Heart right ventricle (tissue), 16 donors: ENCODE data around the gene RASAL1. TPM values are rescaled to one million over a fixed set of nuclear protein-coding genes. Genes with fewer than 3 reads are reported as not detected.

ENCODE experiments used
- ATAC-seq, 8 donors: fragments of 200-7000 bp; cut with Tn5 transposase; one replicate each; pipeline ENCODE4 v1.9.1; 2020; ENCODE audit warnings: mild to moderate bottlenecking in 8 of 8, moderate library complexity in 8 of 8, moderate number of reproducible peaks in 1 of 8
- DNase-seq, 2 donors: peaks; one replicate each; pipeline ENCODE4 v3.0.0-alpha.2; 2020
- H3K27ac ChIP-seq, 10 donors: fragments of 200-600 bp; sonication (generic) in 2 of 10; one replicate each; pipeline versions ENCODE4 v1.5.0 to v1.8.0; 2020 to 2022; ENCODE audit warnings: mild to moderate bottlenecking in 3 of 10
- H3K27me3 ChIP-seq, 7 donors: fragments of 200-600 bp; one replicate each; pipeline ENCODE4 v1.8.0; 2021 to 2022; ENCODE audit warnings: mild to moderate bottlenecking in 2 of 7
- H3K36me3 ChIP-seq, 9 donors: fragments of 200-600 bp; sonication (generic) in 1 of 9; one replicate each; pipeline versions ENCODE4 v1.5.0 to v1.8.0; 2020 to 2022; ENCODE audit warnings: mild to moderate bottlenecking in 2 of 9
- H3K4me1 ChIP-seq, 9 donors: fragments of 200-600 bp; sonication (generic) in 1 of 9; one replicate each; pipeline versions ENCODE4 v1.5.0 to v1.8.0; 2020 to 2022; ENCODE audit warnings: mild to moderate bottlenecking in 4 of 9
- H3K4me3 ChIP-seq, 10 donors: fragments of 200-600 bp; sonication (generic) in 2 of 10; one replicate each; pipeline versions ENCODE4 v1.5.0 to v1.8.0; 2020 to 2022; ENCODE audit warnings: mild to moderate bottlenecking in 7 of 10, moderate library complexity in 2 of 10
- H3K9me3 ChIP-seq, 11 donors: fragments of 200-600 bp in 10 of 11; sonication (generic) in 2 of 11; one replicate each; pipeline versions ENCODE4 v1.5.0 to v1.8.0; 2013 to 2022; ENCODE audit warnings: mild to moderate bottlenecking in 2 of 11, control low read depth in 1 of 11, moderate library complexity in 1 of 11
- WGBS, 2 donors: extraction: QIAGEN DNeasy Blood & Tissue Kit; methylation state at CpG; one replicate each; pipeline ENCODE4 v1.1.7; 2013; ENCODE audit warnings: inconsistent platforms in 1 of 2; 5-methylcytosine and 5-hydroxymethylcytosine counted together
- intact Hi-C, 10 donors: fragments of 100-400 bp; cut with DNase I; formaldehyde crosslinking; loops; one replicate each; pipeline versions ENCODE4 v1.11.1 to v1.14.2; 2022
- polyA plus RNA-seq, 2 donors: library from polyadenylated mRNA; stranded (reverse); fragments of 200-250 nt; gene quantifications; one replicate each; pipeline ENCODE4 v1.2.3, GENCODE V29; 2013
- total RNA-seq, 10 donors: library from RNA; stranded (reverse); fragmentation: NEBNext Ultra II Directional in 3 of 10; extraction: Animal tissue kit (Norgen Biotek cat#: 25700) in 3 of 10; gene quantifications; one replicate each; pipeline versions ENCODE4 v1.2.1 to v1.2.4, GENCODE V29; 2021 to 2023
- TF ChIP-seq, protein P1 (sequence below), 9 donors: fragments of 200-600 bp; sonication (generic) in 2 of 9; IDR thresholded peaks; one replicate each; pipeline versions ENCODE4 v1.5.0 to v1.8.0; 2021 to 2022; ENCODE audit warnings: antibody characterized with exemption in 9 of 9, mild to moderate bottlenecking in 5 of 9, moderate library complexity in 1 of 9
- donor health status: Arrhythmogenic right ventricular cardiomyopathy.
- donor health status: ischemic (EF 13 %, LVEDD 7.1; RV severe dilation, severe dysfunction).
- donor health status: healthy with polysubstance abuse.
- donor health status: DM: no; HTN: yes; CAD: no.
- donor health status: DM: no; HTN: no; CAD: no.
- donor health status: ischemic (EF 25% LVEDD 6.9; RV normal size, moderate dysfunction).
- donor health status: ischemic (EF 25% LVEDD 5.7; RV mildly dilated, moderate dysfunction).
- donor health status: healthy.
- donor health status: DM: yes; HTN: yes; CAD: no.
- donor health status: Ischemic cardiomyopathy.
- donor health status: ischemic (EF 35%, LVEDD 5.7; RV mildly dilated, moderate dysfunction).
- donor health status: nonischemic (EF 11% LVEDD 7.7; RV severe dilation, severe dysfunction).
- donor health status: DM: yes; HTN: yes; CAD: no.
- donor health status: PGD.
- donor health status: ischemic (EF 29% LVEDD 5.4; RV normal size, mild dysfunction).
- donor health status: nonischemic (EF 23%, LVEDD 6.1; RV moderate dilation, normal function).

RASAL1 gene
- total and polyA plus RNA-seq, 12 donors = not detected

DNA sequence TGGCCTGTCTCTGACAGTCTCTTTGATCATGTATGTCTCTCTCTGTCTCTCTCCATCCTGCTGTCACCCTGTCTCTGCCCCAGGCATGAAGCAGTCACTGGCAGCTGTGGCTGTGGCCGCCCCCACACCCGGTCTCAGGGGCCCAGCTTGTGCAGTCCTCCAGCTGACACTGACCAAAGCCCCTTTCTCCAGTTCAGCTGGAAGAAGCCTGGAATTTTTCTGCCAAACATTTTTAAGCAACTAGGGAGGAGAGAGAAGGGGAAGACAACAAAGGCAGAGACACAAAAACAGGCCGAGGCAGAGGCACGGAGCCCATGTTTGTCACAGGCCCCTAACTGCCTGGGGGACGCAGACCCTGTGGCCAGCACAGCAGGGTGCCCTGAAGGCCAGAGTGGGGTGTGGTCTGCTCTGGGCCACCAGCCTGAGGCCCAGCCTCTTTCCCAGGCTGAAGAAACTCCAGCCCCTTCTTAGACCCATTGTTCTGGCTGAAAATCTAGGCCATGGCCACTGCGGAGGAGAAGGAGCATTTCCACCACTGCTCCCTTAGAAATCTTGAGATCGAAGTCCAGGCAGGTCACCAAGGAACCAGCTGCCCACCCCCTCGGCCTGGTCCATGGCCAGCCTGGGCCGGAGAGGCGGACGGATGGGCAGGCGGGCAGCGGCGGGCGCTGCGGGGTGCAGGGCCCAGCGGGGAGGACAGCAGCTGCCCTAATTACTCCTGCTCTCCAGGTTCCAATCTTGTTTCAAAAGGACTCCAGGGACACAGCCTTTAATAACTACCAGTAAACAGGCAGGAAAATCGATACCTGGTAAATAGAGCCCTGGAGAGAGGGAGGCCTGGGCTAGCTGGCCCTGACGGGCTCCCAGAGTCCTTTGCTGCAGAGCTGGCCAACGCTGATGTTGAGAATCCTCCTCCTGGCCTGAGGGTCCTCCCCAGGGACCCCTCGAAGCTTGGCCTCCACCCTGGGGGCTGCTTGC, 64.1 kb downstream of the RASAL1 start:
- TF ChIP-seq, protein P1, sequence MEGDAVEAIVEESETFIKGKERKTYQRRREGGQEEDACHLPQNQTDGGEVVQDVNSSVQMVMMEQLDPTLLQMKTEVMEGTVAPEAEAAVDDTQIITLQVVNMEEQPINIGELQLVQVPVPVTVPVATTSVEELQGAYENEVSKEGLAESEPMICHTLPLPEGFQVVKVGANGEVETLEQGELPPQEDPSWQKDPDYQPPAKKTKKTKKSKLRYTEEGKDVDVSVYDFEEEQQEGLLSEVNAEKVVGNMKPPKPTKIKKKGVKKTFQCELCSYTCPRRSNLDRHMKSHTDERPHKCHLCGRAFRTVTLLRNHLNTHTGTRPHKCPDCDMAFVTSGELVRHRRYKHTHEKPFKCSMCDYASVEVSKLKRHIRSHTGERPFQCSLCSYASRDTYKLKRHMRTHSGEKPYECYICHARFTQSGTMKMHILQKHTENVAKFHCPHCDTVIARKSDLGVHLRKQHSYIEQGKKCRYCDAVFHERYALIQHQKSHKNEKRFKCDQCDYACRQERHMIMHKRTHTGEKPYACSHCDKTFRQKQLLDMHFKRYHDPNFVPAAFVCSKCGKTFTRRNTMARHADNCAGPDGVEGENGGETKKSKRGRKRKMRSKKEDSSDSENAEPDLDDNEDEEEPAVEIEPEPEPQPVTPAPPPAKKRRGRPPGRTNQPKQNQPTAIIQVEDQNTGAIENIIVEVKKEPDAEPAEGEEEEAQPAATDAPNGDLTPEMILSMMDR (IDR thresholded peaks at IDR 0.05) = no peak
- WGBS, 2 donors = 60 to 68% methylated on average over 21 of the region's 21 CpGs
- Histone ChIP-seq H3K27me3 (peaks cover 0 to 6% (median 0%) of the 10 kb centered on the region in 7 donors), H3K36me3 (no peaks in the 10 kb centered on the region), H3K27ac (peak overlapping the region; percentile 4 to 82 (median 66)), H3K4me1 (peaks cover 4 to 32% (median 18%) of the 10 kb centered on the region in 9 donors), H3K4me3 (no peak overlapping the region), H3K9me3 (no peaks in the 10 kb centered on the region)
- intact Hi-C loops = no loop called here
- peak in 7 of 8 donors; percentile 25 to 71 (median 65) for ATAC-seq
- peak in 1 of 2 donors; percentile 33 for DNase-seq

GRCh38 chr12:113070117-113070906, 65.2 kb downstream of the RASAL1 start:
- 56 to 57% methylated on average over 15 of the region's 15 CpGs for WGBS, 2 donors
- H3K27me3 ChIP-seq = peaks cover 0 to 10% (median 0%) of the 10 kb centered on the region in 7 donors

GRCh38 chr12:113069751-113070116, 65.8 kb downstream of the RASAL1 start:
- ATAC-seq (no peak), DNase-seq (no peak)
- H3K27me3 ChIP-seq = peaks cover 0 to 16% (median 5%) of the 10 kb centered on the region in 7 donors
- no peaks in the 10 kb centered on the region for H3K36me3 ChIP-seq
- no peak overlapping the region for H3K4me3 ChIP-seq
- TF ChIP-seq, protein P1 (IDR thresholded peaks at IDR 0.05) = no peak
- peaks cover 4 to 36% (median 18%) of the 10 kb centered on the region in 9 donors for H3K4me1 ChIP-seq
- H3K27ac ChIP-seq = peak overlapping the region in 5 of 10 donors; percentile 26 to 82 (median 70)
- 86 to 90% methylated on average over 6 of the region's 6 CpGs for WGBS, 2 donors
- intact Hi-C loops = no loop called here
- H3K9me3 ChIP-seq = no peaks in the 10 kb centered on the region

More at GRCh38 chr12:113070117-113070906, 65.2 kb downstream of the RASAL1 start:
- ATAC-seq (peak; percentile 55 to 92 (median 66)), DNase-seq (peak; percentile 43 to 70)
- Histone ChIP-seq H3K4me1 (peaks cover 4 to 32% (median 18%) of the 10 kb centered on the region in 9 donors), H3K9me3 (no peaks in the 10 kb centered on the region), H3K36me3 (no peaks in the 10 kb centered on the region), H3K27ac (peak overlapping the region in 8 of 10 donors; percentile 26 to 82 (median 66)), H3K4me3 (no peak overlapping the region)
- intact Hi-C loops = no loop called here
- TF ChIP-seq, protein P1 (IDR thresholded peaks at IDR 0.05) = no peak

GRCh38 chr12:113069149-113069548, 66.4 kb downstream of the RASAL1 start:
- H3K4me3 ChIP-seq = no peak overlapping the region
- H3K4me1 ChIP-seq = peaks cover 4 to 38% (median 18%) of the 10 kb centered on the region in 9 donors
- TF ChIP-seq, protein P1 (IDR thresholded peaks at IDR 0.05) = no peak
- H3K36me3 ChIP-seq = no peaks in the 10 kb centered on the region
- 62 to 74% methylated on average over 5 of the region's 5 CpGs for WGBS, 2 donors
- no peaks in the 10 kb centered on the region for H3K9me3 ChIP-seq
- intact Hi-C loops = no loop called here
- DNase-seq = no peak
- peaks cover 0 to 22% (median 11%) of the 10 kb centered on the region in 7 donors for H3K27me3 ChIP-seq
- no peak for ATAC-seq
- H3K27ac ChIP-seq = peak overlapping the region in 2 of 10 donors; percentile 70 to 74
